HCT116 (cell line): ENCODE measurements around the gene INTS3. TPM values are rescaled to one million over a fixed set of nuclear protein-coding genes. Genes with fewer than 3 reads are reported as not detected.

ENCODE experiments used
- ATAC-seq: fragments of 200-7000 bp; cut with Tn5 transposase; 2 replicates; pipeline ENCODE4 v1.9.1; 2020; ENCODE audit warnings: mild to moderate bottlenecking, moderate library complexity
- BruUV-seq: library from RNA; stranded (reverse); fragments of 400-500 nt; replicated peaks from 2 replicates; lab custom pipeline; 2021; lab: Mats Ljungman, UMichigan
- CTCF ChIA-PET: fragments of 300-600 bp; sonication (Branson Sonifier 250); formaldehyde crosslinking; loops from one replicate; lab custom pipeline; 2021; ENCODE audit warnings: antibody characterized with exemption; lab: Charles Lee
- POLR2A ChIA-PET: fragments of 300-600, 350-600 bp; sonication (Branson Sonifier 250); formaldehyde crosslinking; loops from one replicate; lab custom pipeline; 2021; ENCODE audit warnings: antibody characterized with exemption; lab: Charles Lee
- RAD21 ChIA-PET, 2 experiments: fragments of 300-600 bp; sonication (Branson Sonifier 250); formaldehyde crosslinking; loops; one replicate each; lab custom pipeline; 2023; ENCODE audit warnings: low total read pairs in 2 of 2; ENCODE audit not compliant: uncharacterized antibody in 2 of 2, unreplicated experiment in 2 of 2, low non-redundant PET in 1 of 2; lab: Charles Lee
- DNase-seq: peaks from one replicate; pipeline ENCODE4 v3.0.0-alpha.2; 2010; ENCODE audit warnings: low read depth, low spot score
- H2AFZ ChIP-seq: fragments of 200-600 bp; shearing (Covaris generic), sonication (generic); 2 replicates; pipeline ENCODE4 v1.6.1; 2017; ENCODE audit warnings: low read depth, mixed run types, mixed read lengths, antibody characterized with exemption, low read length; ENCODE audit not compliant: poor library complexity, severe bottlenecking
- H3K27ac ChIP-seq: 2 replicates; pipeline ENCODE4 v1.5.1; 2012; ENCODE audit warnings: low read depth, low read length
- H3K27me3 ChIP-seq: fragments of 200-600 bp; sonication (generic); 2 replicates; pipeline ENCODE4 v1.6.1; 2016; ENCODE audit warnings: mixed run types, low read length, mixed read lengths; ENCODE audit not compliant: insufficient read depth
- H3K36me3 ChIP-seq, 2 experiments: fragments of 200-500 bp in 1 of 2; fragments of 200-600 bp in 1 of 2; sonication (Bioruptor generic) in 1 of 2; sonication (generic) in 1 of 2; 2 replicates each; pipeline versions ENCODE4 v1.5.1 to v1.6.1; 2014 to 2016; ENCODE audit warnings: low read length in 2 of 2, inconsistent platforms in 1 of 2, mixed read lengths in 1 of 2, mixed run types in 1 of 2; ENCODE audit not compliant: insufficient read depth in 2 of 2, control insufficient read depth in 1 of 2
- H3K4me1 ChIP-seq, 2 experiments: fragments of 200-600 bp in 1 of 2; sonication (generic) in 1 of 2; 2 replicates each; pipeline versions ENCODE4 v1.5.1 to v1.6.1; 2012 to 2017; ENCODE audit warnings: low read length in 2 of 2, inconsistent platforms in 1 of 2, mild to moderate bottlenecking in 1 of 2, mixed read lengths in 1 of 2, mixed run types in 1 of 2, moderate library complexity in 1 of 2; ENCODE audit not compliant: insufficient read depth in 2 of 2, control insufficient read depth in 1 of 2
- H3K4me2 ChIP-seq: fragments of 200-600 bp; sonication (generic); 2 replicates; pipeline ENCODE4 v1.6.1; 2017; ENCODE audit warnings: mixed run types, low read length, mixed read lengths
- H3K4me3 ChIP-seq, 2 experiments: fragments of 200-600 bp in 1 of 2; sonication (generic) in 1 of 2; replicated peaks in 1 of 2; 2 replicates each; pipeline ENCODE4 v1.5.1; 2011 to 2016; ENCODE audit warnings: low read length in 2 of 2, control low read depth in 1 of 2, low read depth in 1 of 2, mild to moderate bottlenecking in 1 of 2, mixed read lengths in 1 of 2, mixed run types in 1 of 2
- H3K79me2 ChIP-seq: fragments of 200-600 bp; sonication (generic); 2 replicates; pipeline ENCODE4 v1.6.1; 2017; ENCODE audit warnings: mild to moderate bottlenecking, mixed run types, low read length, moderate library complexity, mixed read lengths; ENCODE audit not compliant: insufficient read depth
- H3K9ac ChIP-seq: fragments of 200-600 bp; sonication (generic); 2 replicates; pipeline ENCODE4 v1.6.1; 2016; ENCODE audit warnings: low read length, mixed read lengths
- H3K9me2 ChIP-seq: fragments of 200-600 bp; sonication (generic), shearing (Covaris generic); 2 replicates; pipeline ENCODE4 v1.6.1; 2017; ENCODE audit warnings: mixed run types, mild to moderate bottlenecking, moderate library complexity; ENCODE audit not compliant: insufficient read depth
- H3K9me3 ChIP-seq, 2 experiments: fragments of 200-500 bp in 1 of 2; fragments of 200-600 bp in 1 of 2; sonication (Bioruptor generic) in 1 of 2; sonication (generic) in 1 of 2; 2 replicates each; pipeline ENCODE4 v1.6.1; 2014 to 2017; ENCODE audit warnings: low read length in 2 of 2, mixed read lengths in 2 of 2, inconsistent platforms in 1 of 2, low read depth in 1 of 2, mild to moderate bottlenecking in 1 of 2, mixed run types in 1 of 2, moderate library complexity in 1 of 2; ENCODE audit not compliant: control insufficient read depth in 1 of 2, insufficient read depth in 1 of 2
- H4K20me1 ChIP-seq: fragments of 200-600 bp; sonication (generic), shearing (Covaris generic); 2 replicates; pipeline ENCODE4 v1.6.1; 2017; ENCODE audit warnings: mixed run types, mild to moderate bottlenecking, moderate library complexity; ENCODE audit not compliant: insufficient read depth
- CBX3 ChIP-seq: IDR thresholded peaks from 2 replicates; pipeline ENCODE4 v1.6.1; 2012; ENCODE audit warnings: low read depth
- CEBPB ChIP-seq: IDR thresholded peaks from 2 replicates; pipeline ENCODE4 v1.6.1; 2012; ENCODE audit warnings: low read depth
- EGR1 ChIP-seq: IDR thresholded peaks from 2 replicates; pipeline ENCODE4 v1.6.1; 2012; ENCODE audit warnings: low read depth
- EZH2 ChIP-seq: fragments of 200-600 bp; sonication (generic); IDR thresholded peaks from 2 replicates; pipeline ENCODE4 v1.6.1; 2017; ENCODE audit warnings: antibody characterized with exemption, mixed run types
- EZH2phosphoT487 ChIP-seq: fragments of 200-600 bp; IDR thresholded peaks from 2 replicates; pipeline ENCODE4 v1.6.1; 2018; ENCODE audit warnings: antibody characterized with exemption, borderline replicate concordance
- FOSL1 ChIP-seq: IDR thresholded peaks from 2 replicates; pipeline ENCODE4 v1.6.1; 2012; ENCODE audit warnings: low read depth
- JUND ChIP-seq: IDR thresholded peaks from 2 replicates; pipeline ENCODE4 v1.6.1; 2012
- POLR2A ChIP-seq: IDR thresholded peaks from 2 replicates; pipeline ENCODE4 v1.7.0; 2011; ENCODE audit warnings: borderline replicate concordance; ENCODE audit not compliant: insufficient read depth, insufficient read length; ENCODE audit errors: extremely low read depth
- RAD21 ChIP-seq: IDR thresholded peaks from 2 replicates; pipeline ENCODE4 v1.6.1; 2012; ENCODE audit warnings: low read depth, mild to moderate bottlenecking
- SIN3A ChIP-seq: IDR thresholded peaks from 2 replicates; pipeline ENCODE4 v1.6.1; 2012; ENCODE audit warnings: low read depth
- SP1 ChIP-seq: IDR thresholded peaks from 2 replicates; pipeline ENCODE4 v1.6.1; 2012; ENCODE audit warnings: low read depth
- SRF ChIP-seq: IDR thresholded peaks from 2 replicates; pipeline ENCODE4 v1.6.1; 2012; ENCODE audit warnings: low read depth
- YY1 ChIP-seq: IDR thresholded peaks from 2 replicates; pipeline ENCODE4 v1.6.1; 2011; ENCODE audit warnings: low read length, low read depth, moderate library complexity, mild to moderate bottlenecking; ENCODE audit not compliant: insufficient replicate concordance; ENCODE audit errors: extremely low read depth
- ZFX ChIP-seq: fragments of 450-650 bp; IDR thresholded peaks from 2 replicates; pipeline ENCODE4 v1.6.1; 2017
- ZNF274 ChIP-seq: fragments of 200-500 bp; sonication (Bioruptor generic); IDR thresholded peaks from 2 replicates; pipeline ENCODE4 v1.6.1; 2014; ENCODE audit warnings: mild to moderate bottlenecking, low read depth, low read length, inconsistent platforms
- intact Hi-C: fragments of 100-400 bp; cut with micrococcal nuclease; formaldehyde crosslinking; loops from 2 replicates; pipeline ENCODE4 v1.10.0; 2022
- total RNA-seq: library from RNA; stranded (reverse); gene quantifications from one replicate; pipeline ENCODE4 v1.2.1, GENCODE V29; 2021; ENCODE audit not compliant: unreplicated experiment
- TF ChIP-seq, protein P1 (sequence below): IDR thresholded peaks from 2 replicates; pipeline ENCODE4 v1.6.1; 2012
- TF ChIP-seq, protein P2 (sequence below): IDR thresholded peaks from 2 replicates; pipeline ENCODE4 v1.6.1; 2012
- TF ChIP-seq, protein P3 (sequence below): IDR thresholded peaks from 2 replicates; pipeline ENCODE4 v1.6.1; 2011; ENCODE audit warnings: mild to moderate bottlenecking, low read length, moderate library complexity; ENCODE audit not compliant: insufficient replicate concordance; ENCODE audit errors: extremely low read depth

The INTS3 gene
- total RNA-seq, 1 experiment from 2014 or later: 47.6 TPM

DNA sequence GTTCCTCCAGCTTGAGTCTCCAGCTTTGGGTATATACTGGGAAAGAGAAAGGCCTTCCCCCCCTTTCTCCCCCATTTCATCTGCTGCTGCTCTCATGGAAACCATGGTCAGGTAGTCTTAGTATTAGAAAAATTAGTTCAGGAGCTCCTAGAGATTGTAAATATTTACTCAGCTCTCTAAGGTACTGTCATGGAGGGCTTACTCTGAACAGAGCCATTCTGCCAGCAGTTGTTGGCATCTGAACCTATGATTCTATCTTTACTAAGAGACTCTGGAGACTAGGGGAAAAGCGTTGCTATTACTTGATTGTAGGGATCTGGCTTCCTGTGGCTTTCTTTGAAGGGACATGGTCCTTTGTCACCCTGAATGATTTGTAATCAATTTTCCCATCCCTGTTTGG, 6.1 kb downstream of the INTS3 start:
- ATAC-seq (no peak), DNase-seq (no peak)
- no peaks in the 10 kb centered on the region for H3K9me2 ChIP-seq
- H4K20me1 ChIP-seq: no peaks in the 10 kb centered on the region
- H3K4me1 ChIP-seq: peaks cover 0 to 23% of the 10 kb centered on the region in 2 experiments; a peak in 3 of 4 replicates
- H3K4me3 ChIP-seq: no peak overlapping the region
- no TSS peak for BruUV-seq
- 0 out of 4 replicates have a peak, but pooled peaks cover 0 to 2% of the 10 kb centered on the region in 2 experiments for H3K36me3 ChIP-seq
- H2AFZ ChIP-seq: no peak overlapping the region
- no peaks in the 10 kb centered on the region for H3K9me3 ChIP-seq
- H3K79me2 ChIP-seq: peaks cover 12% of the 10 kb centered on the region; the same call in 1 of the 2 replicates
- POLR2A ChIA-PET: no interaction called here
- no peak overlapping the region for H3K9ac ChIP-seq
- H3K4me2 ChIP-seq: no peak overlapping the region
- intact Hi-C loops: no loop called here
- CTCF ChIA-PET: no interaction called here
- RAD21 ChIA-PET: no interaction called here
- H3K27me3 ChIP-seq: no peaks in the 10 kb centered on the region
- no peak for TF ChIP-seq CEBPB
- no peak for TF ChIP-seq EZH2
- no peak for TF ChIP-seq ZFX
- TF ChIP-seq YY1: no peak
- TF ChIP-seq FOSL1: no peak
- no peak for TF ChIP-seq SRF
- TF ChIP-seq EZH2phosphoT487: no peak
- TF ChIP-seq ZNF274: no peak
- TF ChIP-seq SIN3A: no peak
- no peak for TF ChIP-seq CBX3
- TF ChIP-seq, all 23 proteins: peak for 0
- H3K27ac ChIP-seq: no peak overlapping the region

DNA sequence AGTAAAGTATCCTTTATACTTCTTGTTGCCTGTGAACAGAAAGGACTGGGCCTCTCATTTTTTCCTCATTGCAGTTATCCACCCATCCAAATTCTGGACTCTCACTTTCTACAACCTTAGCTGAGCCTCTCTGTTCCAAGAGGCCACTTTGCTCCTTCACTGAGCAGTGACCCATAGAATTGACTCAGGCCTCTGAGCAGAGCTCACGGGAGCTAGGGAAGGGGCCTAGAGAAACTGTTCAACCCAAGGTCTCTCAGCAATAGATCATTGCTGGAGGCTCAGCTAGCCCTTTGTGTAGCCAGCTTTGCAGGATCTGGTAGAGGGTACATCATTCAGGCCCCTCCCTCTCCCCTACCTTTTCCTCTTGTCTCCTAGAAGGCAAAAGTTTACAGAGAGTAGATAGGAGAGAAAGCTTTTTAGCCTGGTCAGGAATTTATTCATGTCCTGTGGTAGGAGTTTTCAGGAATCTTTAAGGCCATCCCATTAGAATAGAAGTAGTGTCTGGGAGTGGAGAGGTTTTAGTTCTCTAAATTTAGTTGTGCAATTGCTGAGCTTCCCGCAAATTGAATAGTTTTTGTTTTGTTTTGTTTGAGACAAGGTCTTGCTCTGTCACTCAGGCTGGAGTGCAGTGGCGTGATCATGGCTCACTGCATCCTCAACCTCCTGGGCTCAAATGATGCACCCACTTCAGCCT, 6.7 kb downstream of the INTS3 start:
- BruUV-seq: no TSS peak
- intact Hi-C loops: no loop called here
- ATAC-seq (no peak), DNase-seq (no peak)
- RAD21 ChIA-PET: no interaction called here
- no peaks in the 10 kb centered on the region for H3K9me3 ChIP-seq
- no peaks in the 10 kb centered on the region for H3K27me3 ChIP-seq
- POLR2A ChIA-PET: no interaction called here
- H3K9me2 ChIP-seq: no peaks in the 10 kb centered on the region
- no peak overlapping the region for H3K4me3 ChIP-seq
- no peak overlapping the region for H3K27ac ChIP-seq
- H3K4me2 ChIP-seq: no peak overlapping the region
- no peaks in the 10 kb centered on the region for H4K20me1 ChIP-seq
- CTCF ChIA-PET: no interaction called here
- H2AFZ ChIP-seq: no peak overlapping the region
- 0 out of 4 replicates have a peak, but pooled peaks cover 0 to 2% of the 10 kb centered on the region in 2 experiments for H3K36me3 ChIP-seq
- H3K79me2 ChIP-seq: peaks cover 7% of the 10 kb centered on the region; the same call in 1 of the 2 replicates
- no peak overlapping the region for H3K9ac ChIP-seq
- peaks cover 0 to 19% of the 10 kb centered on the region in 2 experiments; a peak in 2 of 4 replicates for H3K4me1 ChIP-seq
- TF ChIP-seq FOSL1 (no peak), EGR1 (no peak), EZH2 (no peak), RAD21 (no peak), YY1 (no peak), SIN3A (no peak), CBX3 (no peak), SRF (no peak), POLR2A (no peak), JUND (no peak), CEBPB (no peak), SP1 (no peak)
- TF ChIP-seq, protein P1, sequence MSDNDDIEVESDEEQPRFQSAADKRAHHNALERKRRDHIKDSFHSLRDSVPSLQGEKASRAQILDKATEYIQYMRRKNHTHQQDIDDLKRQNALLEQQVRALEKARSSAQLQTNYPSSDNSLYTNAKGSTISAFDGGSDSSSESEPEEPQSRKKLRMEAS: no peak
- TF ChIP-seq, protein P2, sequence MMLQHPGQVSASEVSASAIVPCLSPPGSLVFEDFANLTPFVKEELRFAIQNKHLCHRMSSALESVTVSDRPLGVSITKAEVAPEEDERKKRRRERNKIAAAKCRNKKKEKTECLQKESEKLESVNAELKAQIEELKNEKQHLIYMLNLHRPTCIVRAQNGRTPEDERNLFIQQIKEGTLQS: no peak
- TF ChIP-seq, protein P3, sequence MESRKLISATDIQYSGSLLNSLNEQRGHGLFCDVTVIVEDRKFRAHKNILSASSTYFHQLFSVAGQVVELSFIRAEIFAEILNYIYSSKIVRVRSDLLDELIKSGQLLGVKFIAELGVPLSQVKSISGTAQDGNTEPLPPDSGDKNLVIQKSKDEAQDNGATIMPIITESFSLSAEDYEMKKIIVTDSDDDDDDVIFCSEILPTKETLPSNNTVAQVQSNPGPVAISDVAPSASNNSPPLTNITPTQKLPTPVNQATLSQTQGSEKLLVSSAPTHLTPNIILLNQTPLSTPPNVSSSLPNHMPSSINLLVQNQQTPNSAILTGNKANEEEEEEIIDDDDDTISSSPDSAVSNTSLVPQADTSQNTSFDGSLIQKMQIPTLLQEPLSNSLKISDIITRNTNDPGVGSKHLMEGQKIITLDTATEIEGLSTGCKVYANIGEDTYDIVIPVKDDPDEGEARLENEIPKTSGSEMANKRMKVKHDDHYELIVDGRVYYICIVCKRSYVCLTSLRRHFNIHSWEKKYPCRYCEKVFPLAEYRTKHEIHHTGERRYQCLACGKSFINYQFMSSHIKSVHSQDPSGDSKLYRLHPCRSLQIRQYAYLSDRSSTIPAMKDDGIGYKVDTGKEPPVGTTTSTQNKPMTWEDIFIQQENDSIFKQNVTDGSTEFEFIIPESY: no peak
